GM18520 (cell line): ENCODE measurements around the gene VPS8.

Experiments used
- ATAC-seq: cut with Tn5 transposase; IDR thresholded peaks from one replicate; pipeline ENCODE4 v1.9.1; 2021; ENCODE audit not compliant: unreplicated experiment

Gene VPS8

GRCh38 chr3:185040425-185040824 is 228.5 kb downstream of the VPS8 start:
- no peak for ATAC-seq

DNA sequence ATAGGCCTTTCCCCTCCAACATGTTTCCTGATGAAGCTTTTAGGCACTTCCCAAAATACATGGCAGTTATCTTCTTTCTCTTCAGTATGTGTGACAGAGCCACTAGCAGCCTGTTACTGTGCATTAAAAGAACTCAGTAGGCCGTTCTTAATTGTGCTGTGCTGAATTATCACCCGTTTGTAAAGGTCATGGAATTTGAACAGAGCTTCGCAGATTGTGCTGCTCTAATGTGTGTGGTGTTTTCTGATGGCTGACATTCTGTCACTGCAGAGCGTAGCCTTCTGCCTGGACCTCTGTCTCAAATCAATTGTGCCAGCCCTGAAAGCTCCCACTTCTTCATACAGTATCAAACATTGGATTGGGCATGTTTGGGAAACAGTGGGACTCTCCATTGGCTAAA is 229.6 kb downstream of the VPS8 start:
- ATAC-seq: no peak

DNA sequence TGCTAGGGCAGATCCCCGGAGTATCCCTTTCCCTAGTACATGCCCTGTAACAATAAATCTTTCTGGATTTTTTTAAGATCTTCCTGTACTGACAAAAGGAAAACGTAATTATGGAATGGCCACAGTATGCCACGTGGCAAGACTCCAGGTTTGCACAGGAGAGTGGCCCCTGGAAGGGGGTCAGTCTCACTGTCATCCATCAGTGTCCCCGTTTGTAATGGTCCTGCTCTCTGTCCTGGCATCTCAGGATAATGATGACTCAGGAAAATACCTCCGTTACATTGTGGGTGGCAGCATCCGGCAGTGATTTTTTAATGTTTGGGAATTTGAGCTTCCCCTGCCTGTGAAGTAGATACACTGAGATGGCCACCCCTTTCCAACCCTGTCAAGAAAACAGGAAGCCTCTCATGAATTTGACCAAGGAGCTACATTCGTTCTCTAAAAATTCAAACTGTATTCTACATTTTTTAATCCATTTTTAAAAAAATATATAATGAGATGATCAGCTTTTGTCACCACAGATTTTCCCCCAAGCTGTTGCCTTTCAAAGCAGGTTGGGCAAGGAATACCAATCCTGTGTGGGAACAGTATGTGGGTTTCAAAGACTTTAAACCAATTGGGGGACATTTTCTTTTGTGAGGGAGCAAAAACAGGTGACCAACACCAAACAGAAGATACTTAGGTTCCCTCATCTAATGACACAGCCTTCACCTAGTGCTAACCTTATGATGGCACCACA is 230.5 kb downstream of the VPS8 start:
- ATAC-seq: no peak

- no peak for ATAC-seq
Observed at GRCh38 chr3:185046164-185046515, 234.2 kb downstream of the VPS8 start.

DNA sequence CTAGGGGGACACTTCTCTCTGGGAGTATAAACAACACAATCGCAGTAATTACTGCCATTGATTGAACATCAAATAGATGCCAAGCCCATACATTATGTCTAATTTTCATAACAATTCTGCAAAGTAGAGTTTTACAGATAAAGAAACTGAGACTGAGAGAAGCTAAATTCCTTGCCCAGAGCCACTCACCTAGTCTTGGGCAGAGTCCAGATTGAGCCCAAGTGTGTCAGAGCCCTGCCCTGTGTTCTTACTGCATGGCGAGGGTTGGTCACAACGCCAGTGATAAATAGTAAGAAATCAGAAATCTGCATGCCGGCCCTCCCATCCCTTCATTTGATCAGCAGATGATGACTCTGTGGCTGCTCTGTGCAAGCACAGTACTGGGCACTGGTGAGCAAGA is 234.6 kb downstream of the VPS8 start:
- no peak for ATAC-seq

DNA sequence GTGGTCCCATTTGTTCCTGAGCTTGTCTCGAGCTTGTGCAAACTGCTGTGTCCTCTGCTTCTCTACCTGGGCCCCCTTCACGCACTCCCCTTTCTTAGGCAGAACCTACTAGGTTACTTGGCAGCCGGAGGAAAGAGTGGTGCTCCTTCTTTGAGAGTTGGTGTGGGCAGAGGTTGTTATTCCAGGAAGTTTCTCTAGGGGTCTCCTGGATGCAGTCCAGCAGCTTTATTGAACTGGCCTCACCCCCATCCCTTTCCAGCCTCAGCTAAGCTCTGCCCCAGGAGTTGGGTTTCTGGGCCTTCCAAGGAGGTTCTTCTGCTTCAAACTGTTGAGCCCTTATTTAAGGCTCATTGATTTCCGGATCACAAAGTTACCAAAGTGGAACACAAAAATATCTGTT is 237.7 kb downstream of the VPS8 start:
- ATAC-seq: no peak

DNA sequence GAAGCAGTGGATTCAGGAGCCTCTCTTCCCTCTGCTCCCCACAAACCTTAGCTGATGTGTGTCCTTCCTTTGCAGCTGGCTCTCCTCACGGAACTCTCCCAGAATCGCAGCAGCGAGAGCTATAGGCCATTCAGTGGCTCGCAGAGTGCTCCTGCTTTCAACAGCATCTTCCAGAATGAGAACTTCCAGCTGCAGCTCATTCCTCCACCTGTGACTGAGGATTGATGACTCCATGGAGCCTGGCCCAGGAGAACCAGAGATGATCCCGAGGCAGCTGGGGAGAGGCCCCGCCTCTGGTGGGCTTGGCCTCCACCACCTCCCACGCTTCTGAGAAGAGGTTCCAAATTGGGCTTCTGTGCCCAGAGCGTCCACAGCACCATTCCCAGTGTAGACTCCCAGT is 239.8 kb downstream of the VPS8 start:
- no peak for ATAC-seq

DNA sequence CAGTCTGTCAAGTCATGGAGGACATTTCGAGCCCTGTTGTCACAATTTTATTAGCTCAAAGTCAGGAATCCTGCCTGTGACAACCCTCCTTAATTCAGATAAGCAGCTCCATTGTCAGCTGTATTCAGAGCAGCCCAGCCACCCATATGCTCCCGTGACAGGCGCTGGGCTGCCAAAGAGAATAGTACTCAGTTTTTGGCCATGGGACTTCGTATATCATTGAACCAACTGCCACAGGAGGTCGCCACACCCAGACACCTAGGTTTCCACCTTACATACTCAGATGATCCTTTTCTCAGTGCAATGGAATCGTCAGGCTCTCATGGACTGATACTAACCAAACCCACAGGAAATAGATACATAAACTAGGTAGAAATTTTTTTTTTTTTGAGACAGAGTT is 240.7 kb downstream of the VPS8 start:
- ATAC-seq: no peak

DNA sequence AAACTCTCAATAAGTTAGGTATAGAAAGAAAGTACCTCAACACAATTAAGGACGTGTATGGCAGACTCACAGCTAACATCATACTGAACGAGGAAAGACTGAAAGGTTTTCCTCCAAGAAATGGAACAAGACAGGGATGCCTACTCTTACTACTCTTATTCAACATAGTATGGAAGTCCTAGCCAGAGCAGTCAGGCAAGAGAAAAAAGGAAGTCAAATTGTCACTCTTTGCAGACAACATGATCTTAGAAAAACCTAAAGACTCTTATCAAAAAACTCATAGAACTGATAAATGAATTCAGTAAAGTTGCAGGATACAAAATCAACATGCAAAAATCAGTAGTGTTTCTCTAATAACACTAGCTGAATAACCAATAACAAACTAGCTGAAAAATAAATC is 244.9 kb downstream of the VPS8 start:
- no peak for ATAC-seq

DNA sequence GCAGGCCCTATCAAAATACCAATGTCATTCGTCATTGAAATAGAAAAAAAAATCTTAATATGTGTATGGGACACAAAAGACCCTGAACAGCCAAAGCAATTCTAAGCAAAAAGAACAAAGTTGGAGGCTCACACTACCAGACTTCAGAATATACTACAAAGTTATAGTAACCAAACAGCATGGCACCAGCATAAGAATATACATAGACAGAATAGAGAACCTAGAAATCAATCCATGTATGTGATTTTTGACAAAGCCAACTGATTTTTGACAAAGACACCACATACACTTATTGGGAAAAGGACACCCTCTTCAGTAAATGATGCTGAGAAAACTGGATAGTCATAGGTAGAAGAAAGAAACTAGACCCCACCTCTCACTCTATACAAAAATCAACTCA is 245.9 kb downstream of the VPS8 start:
- no peak for ATAC-seq

GRCh38 chr3:185058796-185059195 is 246.8 kb downstream of the VPS8 start:
- no peak for ATAC-seq

DNA sequence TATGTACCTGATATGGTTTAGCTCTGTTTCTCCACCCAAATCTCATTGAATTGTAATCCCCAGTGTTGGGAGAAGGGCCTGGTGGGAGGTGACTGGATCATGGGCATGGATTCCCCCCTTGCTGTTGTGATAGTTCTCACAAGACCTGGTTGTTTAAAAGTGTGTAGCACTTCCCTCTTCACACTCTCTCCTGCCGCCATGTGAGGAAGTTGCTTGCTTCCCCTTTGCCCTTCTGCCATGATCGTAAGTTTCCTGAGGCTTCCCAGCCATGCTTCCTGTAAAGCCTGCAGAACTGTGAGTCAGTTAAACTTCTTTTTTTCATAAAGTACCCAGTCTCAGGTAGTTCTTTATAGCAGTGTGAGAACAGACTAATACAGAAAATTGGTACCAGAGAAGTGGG is 247.8 kb downstream of the VPS8 start:
- no peak for ATAC-seq

- no peak for ATAC-seq
Observed at GRCh38 chr3:185060655-185061054, 248.7 kb downstream of the VPS8 start.

GRCh38 chr3:185062191-185062590 is 250.2 kb downstream of the VPS8 start:
- no peak for ATAC-seq

- ATAC-seq: no peak
Observed at GRCh38 chr3:185063431-185063830, 251.5 kb downstream of the VPS8 start.

GRCh38 chr3:185065059-185065458 is 253.1 kb downstream of the VPS8 start:
- no peak for ATAC-seq

DNA sequence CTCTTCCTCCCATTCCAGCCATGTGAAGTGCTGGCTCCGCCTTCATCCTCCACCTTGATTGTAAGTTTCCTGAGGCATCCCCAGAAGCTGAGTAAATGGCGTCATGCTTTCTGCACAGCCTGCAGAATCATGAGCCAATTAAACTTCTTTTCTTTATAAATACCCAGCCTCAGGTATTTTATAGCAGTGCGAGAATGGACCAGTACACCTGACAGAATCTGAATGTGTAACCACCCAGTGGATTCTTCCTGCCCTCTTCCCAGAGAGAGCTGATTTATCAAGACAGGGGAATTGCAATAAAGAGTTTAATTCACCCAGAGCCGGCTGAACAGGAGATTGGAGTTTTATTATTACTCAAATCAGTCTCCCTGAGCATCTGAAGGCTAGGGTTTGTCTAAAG is 254.3 kb downstream of the VPS8 start:
- no peak for ATAC-seq

DNA sequence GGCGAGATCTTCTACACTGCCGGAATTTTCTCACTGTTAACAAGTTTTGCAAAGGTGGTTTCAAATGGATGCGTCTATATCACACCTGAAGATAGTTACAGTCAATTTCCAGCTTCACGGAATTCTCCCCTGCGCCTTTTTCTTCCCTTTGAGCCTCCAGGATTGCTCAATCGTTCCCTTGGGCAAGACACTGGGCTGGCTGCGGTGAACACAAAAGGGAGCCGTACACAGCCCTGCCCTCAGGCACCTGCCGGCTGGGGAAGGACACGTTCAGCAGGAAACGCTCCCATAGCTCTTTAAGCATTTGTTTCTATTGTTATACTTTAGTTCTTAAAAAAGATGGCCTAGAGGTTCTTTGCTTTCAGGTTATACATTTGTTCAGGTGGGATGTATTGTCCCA is 255.2 kb downstream of the VPS8 start:
- ATAC-seq: no peak

DNA sequence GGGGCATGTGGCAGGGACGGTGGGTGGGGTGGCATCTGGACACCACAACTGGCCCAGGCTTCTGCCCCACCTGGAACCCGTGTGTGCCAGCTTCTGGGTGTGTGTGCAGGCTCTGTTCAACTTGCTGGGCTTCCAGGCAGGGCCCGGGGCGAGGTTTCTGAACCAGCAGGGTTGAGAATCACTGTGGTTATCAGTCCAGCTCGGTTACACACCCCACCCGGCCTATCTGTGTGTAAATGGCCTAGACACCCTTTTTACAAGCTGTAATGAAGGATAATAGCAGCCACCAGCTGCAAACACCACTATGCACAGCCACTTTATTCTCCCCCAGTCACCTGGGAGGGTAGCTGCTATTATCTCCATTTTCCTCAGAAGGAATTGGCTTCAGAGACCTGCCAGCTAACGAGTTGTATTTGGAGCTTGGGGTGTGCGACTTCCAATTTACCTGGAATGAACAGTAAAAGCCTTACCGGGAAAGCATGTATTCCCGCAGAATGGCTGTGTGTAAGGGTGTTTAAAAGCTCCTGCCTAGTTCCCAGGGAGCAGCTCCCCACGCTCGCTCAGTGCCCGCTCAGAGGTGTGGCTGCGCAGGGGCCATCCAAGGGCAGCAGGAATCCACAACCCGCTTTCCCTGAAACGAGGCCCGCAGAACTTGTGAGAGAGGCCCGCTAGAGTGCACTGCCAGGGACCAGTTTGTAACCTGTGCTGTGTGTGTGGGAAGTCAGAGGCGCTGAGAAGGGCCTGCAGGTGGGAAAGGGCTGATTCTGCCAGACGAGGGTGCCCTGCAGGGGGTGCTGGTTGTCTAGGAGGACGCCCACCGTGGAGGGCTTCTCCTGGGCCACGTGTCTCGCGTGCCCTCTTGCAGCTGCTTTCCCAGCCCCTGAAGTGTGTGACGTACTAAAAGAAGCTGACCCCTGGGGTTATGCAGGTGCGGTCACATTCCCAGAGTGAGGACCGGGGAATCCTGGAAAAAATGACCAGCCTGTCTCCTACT is 257.4 kb downstream of the VPS8 start:
- no peak for ATAC-seq

DNA sequence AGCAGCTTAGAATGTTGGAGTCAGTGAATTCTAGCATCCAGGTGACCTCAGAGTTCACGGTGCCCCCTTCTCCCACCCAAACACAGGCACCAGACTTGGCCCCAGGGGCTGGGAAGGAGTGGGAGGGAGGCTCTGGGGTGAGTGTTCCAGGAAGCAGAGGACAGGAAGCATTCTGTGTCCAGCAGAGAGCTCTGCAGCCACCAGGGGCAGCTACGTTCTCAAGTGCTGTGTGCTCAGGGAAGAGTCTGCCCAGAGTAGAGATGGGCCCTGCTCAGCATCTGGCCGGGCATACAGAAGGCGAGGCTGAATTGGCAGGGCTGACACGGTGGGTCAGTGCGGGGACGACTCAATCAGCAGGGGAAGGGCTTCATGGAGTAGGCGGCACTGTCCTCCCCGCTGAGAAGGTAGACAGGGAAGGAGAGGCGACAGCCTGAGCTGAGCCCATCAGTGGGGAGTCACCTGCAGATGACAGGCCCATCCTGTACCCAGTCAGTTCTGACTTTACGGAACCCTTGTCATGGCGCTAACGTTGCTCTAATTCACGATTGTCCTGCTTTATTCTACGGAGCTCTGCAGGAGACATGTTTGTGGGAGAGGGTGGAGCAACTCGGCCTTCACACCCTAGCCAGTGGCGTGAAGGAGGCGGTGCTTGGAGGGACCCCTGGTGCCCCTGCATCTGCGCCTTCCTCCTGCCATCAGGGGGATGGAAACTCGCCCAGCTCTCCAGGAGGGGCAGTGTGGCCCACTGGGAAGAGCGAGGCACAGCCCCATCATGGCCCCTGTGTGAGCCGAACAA is 258.7 kb downstream of the VPS8 start:
- no peak for ATAC-seq

- ATAC-seq: no peak
Observed at GRCh38 chr3:185071287-185071800, 259.4 kb downstream of the VPS8 start.
